ENCODE results near the gene ST3GAL6.

ST3GAL6 gene

DNA sequence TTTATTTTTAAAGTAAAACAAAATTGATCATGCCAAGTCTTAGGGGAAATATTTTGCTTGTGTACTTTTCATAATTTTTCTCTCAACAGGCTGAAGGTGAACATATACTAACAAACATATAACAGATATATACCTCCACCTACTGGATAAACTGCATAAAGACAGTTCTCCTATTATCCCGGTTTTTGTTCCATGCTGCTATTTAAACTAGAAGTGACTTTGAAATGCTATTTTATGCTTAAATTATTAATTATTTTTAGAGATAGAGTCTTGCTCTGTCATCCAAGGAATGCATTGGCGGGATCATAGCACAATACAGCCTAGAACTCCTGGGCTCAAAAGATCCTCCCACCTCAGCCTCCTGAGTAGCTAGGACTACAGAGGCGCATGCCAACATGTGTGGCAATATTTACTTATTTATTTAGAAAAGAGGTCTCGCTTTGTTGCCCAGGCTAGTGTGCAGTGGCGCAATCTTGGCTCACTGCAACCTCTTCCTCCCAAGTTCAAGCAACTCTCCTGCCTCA is 49.8 kb downstream of the ST3GAL6 start:
- no peaks in the 10 kb centered on the region for H3K9me3 ChIP-seq (ENCODE audit: control insufficient read depth, insufficient read depth, low read depth, low read length)
- H3K36me3 ChIP-seq (ENCODE audit: control insufficient read depth in 2 of 2, insufficient read depth in 1 of 2, low read length in 2 of 2), result peaks cover 0 to 39% of the 10 kb centered on the region in 2 experiments
- CTCF ChIA-PET, result interaction anchor here (0.6 to 6.6 kb wide), 9 partner anchors 63 to 941 kb away, joined by 3 to 138 read pairs (median 3); no protein-coding TSS in a partner anchor
- POLR2A ChIA-PET, result no interaction called here
- H3K4me3 ChIP-seq (ENCODE audit: low read depth, low read length), result no peak overlapping the region
- TF ChIP-seq, protein P1, sequence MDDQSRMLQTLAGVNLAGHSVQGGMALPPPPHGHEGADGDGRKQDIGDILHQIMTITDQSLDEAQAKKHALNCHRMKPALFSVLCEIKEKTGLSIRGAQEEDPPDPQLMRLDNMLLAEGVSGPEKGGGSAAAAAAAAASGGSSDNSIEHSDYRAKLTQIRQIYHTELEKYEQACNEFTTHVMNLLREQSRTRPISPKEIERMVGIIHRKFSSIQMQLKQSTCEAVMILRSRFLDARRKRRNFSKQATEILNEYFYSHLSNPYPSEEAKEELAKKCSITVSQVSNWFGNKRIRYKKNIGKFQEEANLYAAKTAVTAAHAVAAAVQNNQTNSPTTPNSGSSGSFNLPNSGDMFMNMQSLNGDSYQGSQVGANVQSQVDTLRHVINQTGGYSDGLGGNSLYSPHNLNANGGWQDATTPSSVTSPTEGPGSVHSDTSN (CRISPR knock-in tag; IDR thresholded peaks at IDR 0.05), result no peak
- TF ChIP-seq ZNF654 (tag by site-specific recombination; IDR thresholded peaks at IDR 0.05; ENCODE audit: low read depth) (peak; percentile 74), ZBTB8A (tag by site-specific recombination; IDR thresholded peaks at IDR 0.05) (no peak), GFI1B (tag by site-specific recombination; IDR thresholded peaks at IDR 0.05) (no peak), ZNF521 (tag by site-specific recombination; IDR thresholded peaks at IDR 0.05) (no peak), ZNF792 (tag by site-specific recombination; IDR thresholded peaks at IDR 0.05) (no peak), SCRT2 (tag by site-specific recombination; IDR thresholded peaks at IDR 0.05) (peak; percentile 52), ZFHX2 (tag by site-specific recombination; conservative IDR thresholded peaks at IDR 0.05) (no peak), GLI2 (tag by site-specific recombination; IDR thresholded peaks at IDR 0.05; ENCODE audit: borderline replicate concordance, low read depth) (no peak)
- TF ChIP-seq, protein P2, sequence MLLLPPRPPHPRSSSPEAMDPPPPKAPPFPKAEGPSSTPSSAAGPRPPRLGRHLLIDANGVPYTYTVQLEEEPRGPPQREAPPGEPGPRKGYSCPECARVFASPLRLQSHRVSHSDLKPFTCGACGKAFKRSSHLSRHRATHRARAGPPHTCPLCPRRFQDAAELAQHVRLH (tag by site-specific recombination; IDR thresholded peaks at IDR 0.05), result no peak
- TF ChIP-seq, protein P3, sequence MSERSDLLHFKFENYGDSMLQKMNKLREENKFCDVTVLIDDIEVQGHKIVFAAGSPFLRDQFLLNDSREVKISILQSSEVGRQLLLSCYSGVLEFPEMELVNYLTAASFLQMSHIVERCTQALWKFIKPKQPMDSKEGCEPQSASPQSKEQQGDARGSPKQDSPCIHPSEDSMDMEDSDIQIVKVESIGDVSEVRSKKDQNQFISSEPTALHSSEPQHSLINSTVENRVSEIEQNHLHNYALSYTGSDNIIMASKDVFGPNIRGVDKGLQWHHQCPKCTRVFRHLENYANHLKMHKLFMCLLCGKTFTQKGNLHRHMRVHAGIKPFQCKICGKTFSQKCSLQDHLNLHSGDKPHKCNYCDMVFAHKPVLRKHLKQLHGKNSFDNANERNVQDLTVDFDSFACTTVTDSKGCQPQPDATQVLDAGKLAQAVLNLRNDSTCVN (tag by site-specific recombination; optimal IDR thresholded peaks at IDR 0.05), result no peak
- no peak overlapping the region for H3K27ac ChIP-seq (ENCODE audit: extremely low read depth, low read depth, low read length)
- H3K4me1 ChIP-seq (ENCODE audit: control insufficient read depth, insufficient read depth, low read length), result no peaks in the 10 kb centered on the region

DNA sequence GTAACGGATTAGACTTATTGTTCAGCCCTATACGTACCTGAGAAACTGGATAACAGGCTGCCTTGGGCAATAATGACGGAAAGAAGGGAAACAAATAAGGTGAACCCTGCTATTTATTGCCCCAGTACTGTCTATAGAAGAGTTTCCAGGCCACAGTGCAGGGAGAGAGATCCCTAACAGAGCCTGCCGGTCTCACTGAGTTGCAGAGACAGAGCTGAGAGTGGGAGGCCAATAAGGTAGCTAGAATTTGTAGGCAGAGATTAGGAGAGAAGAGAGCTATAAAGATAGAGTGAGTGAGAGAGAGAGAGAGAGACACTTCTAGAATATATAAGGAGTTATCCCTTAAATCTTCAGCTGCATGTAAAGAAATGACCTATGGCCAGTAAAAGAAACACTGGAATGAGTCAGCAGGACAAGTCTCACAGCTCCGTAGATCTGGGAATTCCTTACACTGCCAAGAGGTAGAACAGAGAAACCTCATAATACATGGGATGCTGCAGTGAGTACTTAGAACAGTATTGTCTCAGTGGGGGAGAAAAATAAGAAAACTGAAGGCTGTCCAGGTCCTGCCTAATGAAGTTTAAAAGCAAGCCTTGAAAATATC is 51.8 kb downstream of the ST3GAL6 start:
- Histone ChIP-seq H3K4me3 (ENCODE audit: low read depth, low read length) (no peak overlapping the region), H3K4me1 (ENCODE audit: control insufficient read depth, insufficient read depth, low read length) (no peaks in the 10 kb centered on the region), H3K27ac (ENCODE audit: extremely low read depth, low read depth, low read length) (no peak overlapping the region), H3K9me3 (ENCODE audit: control insufficient read depth, insufficient read depth, low read depth, low read length) (no peaks in the 10 kb centered on the region), H3K36me3 (ENCODE audit: control insufficient read depth in 2 of 2, insufficient read depth in 1 of 2, low read length in 2 of 2) (peaks cover 0 to 45% of the 10 kb centered on the region in 2 experiments)
- ChIA-PET CTCF (interaction anchor here (1.1 to 6.6 kb wide), 4 partner anchors 179 to 257 kb away, joined by 3 to 138 read pairs (median 49); no protein-coding TSS in a partner anchor), POLR2A (no interaction called here)
- TF ChIP-seq GFI1B (tag by site-specific recombination; IDR thresholded peaks at IDR 0.05) (no peak), GLIS2 (tag by site-specific recombination; IDR thresholded peaks at IDR 0.05) (no peak), GLI4 (tag by site-specific recombination; IDR thresholded peaks at IDR 0.05) (no peak), ZNF521 (tag by site-specific recombination; IDR thresholded peaks at IDR 0.05) (no peak), ZNF324 (tag by site-specific recombination; IDR thresholded peaks at IDR 0.05) (no peak), ZNF266 (tag by site-specific recombination; IDR thresholded peaks at IDR 0.05; ENCODE audit: low read depth) (no peak), ZNF792 (tag by site-specific recombination; IDR thresholded peaks at IDR 0.05) (no peak), SP2 (tag by site-specific recombination; IDR thresholded peaks at IDR 0.05) (no peak), ZSCAN30 (tag by site-specific recombination; IDR thresholded peaks at IDR 0.05) (no peak), ZNF660 (tag by site-specific recombination; IDR thresholded peaks at IDR 0.05) (no peak), IKZF3 (tag by site-specific recombination; IDR thresholded peaks at IDR 0.05) (no peak)
- TF ChIP-seq, protein P4, sequence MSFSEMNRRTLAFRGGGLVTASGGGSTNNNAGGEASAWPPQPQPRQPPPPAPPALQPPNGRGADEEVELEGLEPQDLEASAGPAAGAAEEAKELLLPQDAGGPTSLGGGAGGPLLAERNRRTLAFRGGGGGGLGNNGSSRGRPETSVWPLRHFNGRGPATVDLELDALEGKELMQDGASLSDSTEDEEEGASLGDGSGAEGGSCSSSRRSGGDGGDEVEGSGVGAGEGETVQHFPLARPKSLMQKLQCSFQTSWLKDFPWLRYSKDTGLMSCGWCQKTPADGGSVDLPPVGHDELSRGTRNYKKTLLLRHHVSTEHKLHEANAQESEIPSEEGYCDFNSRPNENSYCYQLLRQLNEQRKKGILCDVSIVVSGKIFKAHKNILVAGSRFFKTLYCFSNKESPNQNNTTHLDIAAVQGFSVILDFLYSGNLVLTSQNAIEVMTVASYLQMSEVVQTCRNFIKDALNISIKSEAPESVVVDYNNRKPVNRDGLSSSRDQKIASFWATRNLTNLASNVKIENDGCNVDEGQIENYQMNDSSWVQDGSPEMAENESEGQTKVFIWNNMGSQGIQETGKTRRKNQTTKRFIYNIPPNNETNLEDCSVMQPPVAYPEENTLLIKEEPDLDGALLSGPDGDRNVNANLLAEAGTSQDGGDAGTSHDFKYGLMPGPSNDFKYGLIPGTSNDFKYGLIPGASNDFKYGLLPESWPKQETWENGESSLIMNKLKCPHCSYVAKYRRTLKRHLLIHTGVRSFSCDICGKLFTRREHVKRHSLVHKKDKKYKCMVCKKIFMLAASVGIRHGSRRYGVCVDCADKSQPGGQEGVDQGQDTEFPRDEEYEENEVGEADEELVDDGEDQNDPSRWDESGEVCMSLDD (tag by site-specific recombination; IDR thresholded peaks at IDR 0.05), result no peak
- TF ChIP-seq, protein P5, sequence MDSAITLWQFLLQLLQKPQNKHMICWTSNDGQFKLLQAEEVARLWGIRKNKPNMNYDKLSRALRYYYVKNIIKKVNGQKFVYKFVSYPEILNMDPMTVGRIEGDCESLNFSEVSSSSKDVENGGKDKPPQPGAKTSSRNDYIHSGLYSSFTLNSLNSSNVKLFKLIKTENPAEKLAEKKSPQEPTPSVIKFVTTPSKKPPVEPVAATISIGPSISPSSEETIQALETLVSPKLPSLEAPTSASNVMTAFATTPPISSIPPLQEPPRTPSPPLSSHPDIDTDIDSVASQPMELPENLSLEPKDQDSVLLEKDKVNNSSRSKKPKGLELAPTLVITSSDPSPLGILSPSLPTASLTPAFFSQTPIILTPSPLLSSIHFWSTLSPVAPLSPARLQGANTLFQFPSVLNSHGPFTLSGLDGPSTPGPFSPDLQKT (IDR thresholded peaks at IDR 0.05; ENCODE audit: borderline replicate concordance, low read depth, low read length), result no peak
- TF ChIP-seq, protein P6, sequence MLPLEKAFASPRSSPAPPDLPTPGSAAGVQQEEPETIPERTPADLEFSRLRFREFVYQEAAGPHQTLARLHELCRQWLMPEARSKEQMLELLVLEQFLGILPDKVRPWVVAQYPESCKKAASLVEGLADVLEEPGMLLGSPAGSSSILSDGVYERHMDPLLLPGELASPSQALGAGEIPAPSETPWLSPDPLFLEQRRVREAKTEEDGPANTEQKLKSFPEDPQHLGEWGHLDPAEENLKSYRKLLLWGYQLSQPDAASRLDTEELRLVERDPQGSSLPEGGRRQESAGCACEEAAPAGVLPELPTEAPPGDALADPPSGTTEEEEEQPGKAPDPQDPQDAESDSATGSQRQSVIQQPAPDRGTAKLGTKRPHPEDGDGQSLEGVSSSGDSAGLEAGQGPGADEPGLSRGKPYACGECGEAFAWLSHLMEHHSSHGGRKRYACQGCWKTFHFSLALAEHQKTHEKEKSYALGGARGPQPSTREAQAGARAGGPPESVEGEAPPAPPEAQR (tag by site-specific recombination; IDR thresholded peaks at IDR 0.05), result no peak
- TF ChIP-seq, protein P7, sequence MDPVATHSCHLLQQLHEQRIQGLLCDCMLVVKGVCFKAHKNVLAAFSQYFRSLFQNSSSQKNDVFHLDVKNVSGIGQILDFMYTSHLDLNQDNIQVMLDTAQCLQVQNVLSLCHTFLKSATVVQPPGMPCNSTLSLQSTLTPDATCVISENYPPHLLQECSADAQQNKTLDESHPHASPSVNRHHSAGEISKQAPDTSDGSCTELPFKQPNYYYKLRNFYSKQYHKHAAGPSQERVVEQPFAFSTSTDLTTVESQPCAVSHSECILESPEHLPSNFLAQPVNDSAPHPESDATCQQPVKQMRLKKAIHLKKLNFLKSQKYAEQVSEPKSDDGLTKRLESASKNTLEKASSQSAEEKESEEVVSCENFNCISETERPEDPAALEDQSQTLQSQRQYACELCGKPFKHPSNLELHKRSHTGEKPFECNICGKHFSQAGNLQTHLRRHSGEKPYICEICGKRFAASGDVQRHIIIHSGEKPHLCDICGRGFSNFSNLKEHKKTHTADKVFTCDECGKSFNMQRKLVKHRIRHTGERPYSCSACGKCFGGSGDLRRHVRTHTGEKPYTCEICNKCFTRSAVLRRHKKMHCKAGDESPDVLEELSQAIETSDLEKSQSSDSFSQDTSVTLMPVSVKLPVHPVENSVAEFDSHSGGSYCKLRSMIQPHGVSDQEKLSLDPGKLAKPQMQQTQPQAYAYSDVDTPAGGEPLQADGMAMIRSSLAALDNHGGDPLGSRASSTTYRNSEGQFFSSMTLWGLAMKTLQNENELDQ (tag by site-specific recombination; IDR thresholded peaks at IDR 0.05; ENCODE audit: low read depth), result no peak

Measured in HEK293 (cell line).